GM12801 (cell line): ENCODE data around the gene OR2F1.

Experiments used
- CTCF ChIP-seq: IDR thresholded peaks from one replicate; pipeline ENCODE4 v1.5.1; 2011; ENCODE audit warnings: control low read depth; ENCODE audit not compliant: insufficient read length; ENCODE audit errors: extremely low read depth

The OR2F1 gene

GRCh38 chr7:143913945-143914615 lies 40.6 kb upstream of the OR2F1 start:
- TF ChIP-seq CTCF, result no peak

- TF ChIP-seq CTCF, result no peak
Observed at GRCh38 chr7:143914938-143915652, 39.5 kb upstream of the OR2F1 start.

- TF ChIP-seq CTCF, result no peak
Observed at GRCh38 chr7:143924851-143925250, 29.8 kb upstream of the OR2F1 start.

GRCh38 chr7:143929224-143929920 lies 25.3 kb upstream of the OR2F1 start:
- TF ChIP-seq CTCF, result no peak

GRCh38 chr7:143931739-143932138 lies 22.9 kb upstream of the OR2F1 start:
- no peak for TF ChIP-seq CTCF

- no peak for TF ChIP-seq CTCF
Observed at GRCh38 chr7:143934526-143935325, 19.9 kb upstream of the OR2F1 start, which contains the start of gene OR2F2. OR2F2 (plus strand) TSS chr7:143935233; CDS start chr7:143935233, 0 bp downstream.
